Thyroid gland (tissue), 4 donors: ENCODE data around the gene KLK14.

Source experiments
- POLR2A ChIP-seq, 2 donors: fragments of 450-650 bp; IDR thresholded peaks; one replicate each; pipeline ENCODE4 v1.6.1; 2017; ENCODE audit warnings: antibody characterized with exemption in 2 of 2, mild to moderate bottlenecking in 2 of 2, moderate library complexity in 1 of 2
- TF ChIP-seq, protein P1 (sequence below), 6 experiments: fragments of 200-600 bp in 3 of 6; fragments of 450-650 bp in 3 of 6; sonication (generic) in 3 of 6; IDR thresholded peaks; one replicate each; pipeline ENCODE4 v1.5.1; 2016 to 2019; ENCODE audit warnings: antibody characterized with exemption in 6 of 6, mild to moderate bottlenecking in 2 of 6, inconsistent platforms in 1 of 6, moderate library complexity in 1 of 6

DNA sequence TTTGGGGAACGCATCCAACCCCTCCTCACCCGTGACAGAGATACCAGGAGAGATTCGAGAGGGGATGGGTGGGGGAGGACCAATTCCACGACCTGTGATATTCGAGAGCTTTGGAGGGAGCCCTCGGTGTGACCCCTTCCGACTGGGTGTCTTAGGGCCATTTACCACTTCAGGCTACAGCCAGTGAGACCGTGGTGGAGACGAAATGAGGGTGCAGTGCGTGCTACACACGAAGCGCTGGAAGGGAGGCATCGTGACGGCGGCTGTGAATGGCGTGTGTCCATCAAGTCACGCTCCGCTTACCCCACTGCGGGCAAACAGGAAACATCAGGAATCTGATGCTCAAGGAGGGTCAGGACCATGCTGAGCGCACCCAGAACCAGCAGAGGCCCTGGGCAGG is 15.1 kb upstream of the KLK14 start:
- TF ChIP-seq, protein P1, sequence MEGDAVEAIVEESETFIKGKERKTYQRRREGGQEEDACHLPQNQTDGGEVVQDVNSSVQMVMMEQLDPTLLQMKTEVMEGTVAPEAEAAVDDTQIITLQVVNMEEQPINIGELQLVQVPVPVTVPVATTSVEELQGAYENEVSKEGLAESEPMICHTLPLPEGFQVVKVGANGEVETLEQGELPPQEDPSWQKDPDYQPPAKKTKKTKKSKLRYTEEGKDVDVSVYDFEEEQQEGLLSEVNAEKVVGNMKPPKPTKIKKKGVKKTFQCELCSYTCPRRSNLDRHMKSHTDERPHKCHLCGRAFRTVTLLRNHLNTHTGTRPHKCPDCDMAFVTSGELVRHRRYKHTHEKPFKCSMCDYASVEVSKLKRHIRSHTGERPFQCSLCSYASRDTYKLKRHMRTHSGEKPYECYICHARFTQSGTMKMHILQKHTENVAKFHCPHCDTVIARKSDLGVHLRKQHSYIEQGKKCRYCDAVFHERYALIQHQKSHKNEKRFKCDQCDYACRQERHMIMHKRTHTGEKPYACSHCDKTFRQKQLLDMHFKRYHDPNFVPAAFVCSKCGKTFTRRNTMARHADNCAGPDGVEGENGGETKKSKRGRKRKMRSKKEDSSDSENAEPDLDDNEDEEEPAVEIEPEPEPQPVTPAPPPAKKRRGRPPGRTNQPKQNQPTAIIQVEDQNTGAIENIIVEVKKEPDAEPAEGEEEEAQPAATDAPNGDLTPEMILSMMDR (IDR thresholded peaks at IDR 0.05) = no peak
- no peak for TF ChIP-seq POLR2A (IDR thresholded peaks at IDR 0.05)
